Thymus (tissue), 14 donors: ENCODE measurements around the gene ZKSCAN4. TPM values are rescaled to one million over a fixed set of nuclear protein-coding genes. Genes with fewer than 3 reads are reported as not detected.
A peak's percentile ranks its signal among the peaks of the same experiment; 100 is the strongest.

Experiments
- DNase-seq, 9 donors: peaks; one replicate each; pipeline ENCODE4 v3.0.0-alpha.2; 2013; ENCODE audit warnings: low spot score in 9 of 9, low read depth in 6 of 9, missing footprints in 1 of 9
- H3K27ac ChIP-seq, 2 donors: one replicate each; pipeline ENCODE4 v1.5.1; 2013; ENCODE audit warnings: control low read depth in 1 of 2, low read depth in 1 of 2, low read length in 1 of 2, mild to moderate bottlenecking in 1 of 2, moderate library complexity in 1 of 2
- H3K27me3 ChIP-seq, 2 donors: one replicate each; pipeline ENCODE4 v1.5.1; 2013; ENCODE audit warnings: low read length in 1 of 2; ENCODE audit not compliant: control insufficient read depth in 2 of 2, insufficient read depth in 1 of 2
- H3K36me3 ChIP-seq, 2 donors: one replicate each; pipeline ENCODE4 v1.5.1; 2013; ENCODE audit warnings: low read length in 1 of 2, mild to moderate bottlenecking in 1 of 2, moderate library complexity in 1 of 2; ENCODE audit not compliant: control insufficient read depth in 2 of 2, insufficient read depth in 2 of 2
- H3K4me1 ChIP-seq, 2 donors: one replicate each; pipeline ENCODE4 v1.5.1; 2013; ENCODE audit warnings: low read length in 2 of 2; ENCODE audit not compliant: control insufficient read depth in 2 of 2, insufficient read depth in 2 of 2
- H3K4me3 ChIP-seq, 2 donors: one replicate each; pipeline ENCODE4 v1.5.1; 2013; ENCODE audit warnings: low read length in 2 of 2, control low read depth in 1 of 2, mild to moderate bottlenecking in 1 of 2
- H3K9me3 ChIP-seq, 2 donors: one replicate each; pipeline ENCODE4 v1.5.1; 2013; ENCODE audit warnings: low read length in 1 of 2, mild to moderate bottlenecking in 1 of 2; ENCODE audit not compliant: control insufficient read depth in 2 of 2, insufficient read depth in 1 of 2
- WGBS: extraction: QIAGEN DNeasy Blood & Tissue Kit; methylation state at CpG from one replicate; pipeline ENCODE4 v1.1.7; 2013; 5-methylcytosine and 5-hydroxymethylcytosine counted together
- long read RNA-seq, 10 donors: transcript quantifications; one replicate each; lab custom pipeline, GENCODE V29; 2026
- polyA plus RNA-seq: library from polyadenylated mRNA; stranded (reverse); fragments of 200-250 nt; gene quantifications from one replicate; pipeline ENCODE4 v1.2.3, GENCODE V29; 2013
- total RNA-seq: library from RNA; stranded (reverse); fragments of 120-200 nt; gene quantifications from one replicate; pipeline ENCODE4 v1.2.4, GENCODE V29; 2013
- donor health status: healthy.

ZKSCAN4 gene
- total RNA-seq: 9.9 TPM
- 8.6 TPM for polyA plus RNA-seq
- long read RNA-seq, donor 1: 0 reads
- long read RNA-seq, donor 2: 0 reads
- long read RNA-seq, donor 3: 0 reads
- long read RNA-seq, donor 4, partial matches to known transcripts: 0 of 1 reads
- long read RNA-seq, donor 4, other reads (novel, unspliced or antisense): 0 of 1 reads
- long read RNA-seq, donor 5, partial matches to known transcripts: 0 of 3 reads
- long read RNA-seq, donor 5, other reads (novel, unspliced or antisense): 0 of 3 reads
- long read RNA-seq, donor 6: 0 reads
- long read RNA-seq, donor 7, partial matches to known transcripts: 0 of 3 reads
- long read RNA-seq, donor 7, other reads (novel, unspliced or antisense): 0 of 3 reads
- long read RNA-seq, donor 8: 0 reads
- long read RNA-seq, donor 9, partial matches to known transcripts: 0 of 2 reads
- long read RNA-seq, donor 9, other reads (novel, unspliced or antisense): 0 of 2 reads
- long read RNA-seq, donor 10, partial matches to known transcripts: 20 of 21 reads
- long read RNA-seq, donor 10, other reads (novel, unspliced or antisense): 0 of 21 reads

DNA sequence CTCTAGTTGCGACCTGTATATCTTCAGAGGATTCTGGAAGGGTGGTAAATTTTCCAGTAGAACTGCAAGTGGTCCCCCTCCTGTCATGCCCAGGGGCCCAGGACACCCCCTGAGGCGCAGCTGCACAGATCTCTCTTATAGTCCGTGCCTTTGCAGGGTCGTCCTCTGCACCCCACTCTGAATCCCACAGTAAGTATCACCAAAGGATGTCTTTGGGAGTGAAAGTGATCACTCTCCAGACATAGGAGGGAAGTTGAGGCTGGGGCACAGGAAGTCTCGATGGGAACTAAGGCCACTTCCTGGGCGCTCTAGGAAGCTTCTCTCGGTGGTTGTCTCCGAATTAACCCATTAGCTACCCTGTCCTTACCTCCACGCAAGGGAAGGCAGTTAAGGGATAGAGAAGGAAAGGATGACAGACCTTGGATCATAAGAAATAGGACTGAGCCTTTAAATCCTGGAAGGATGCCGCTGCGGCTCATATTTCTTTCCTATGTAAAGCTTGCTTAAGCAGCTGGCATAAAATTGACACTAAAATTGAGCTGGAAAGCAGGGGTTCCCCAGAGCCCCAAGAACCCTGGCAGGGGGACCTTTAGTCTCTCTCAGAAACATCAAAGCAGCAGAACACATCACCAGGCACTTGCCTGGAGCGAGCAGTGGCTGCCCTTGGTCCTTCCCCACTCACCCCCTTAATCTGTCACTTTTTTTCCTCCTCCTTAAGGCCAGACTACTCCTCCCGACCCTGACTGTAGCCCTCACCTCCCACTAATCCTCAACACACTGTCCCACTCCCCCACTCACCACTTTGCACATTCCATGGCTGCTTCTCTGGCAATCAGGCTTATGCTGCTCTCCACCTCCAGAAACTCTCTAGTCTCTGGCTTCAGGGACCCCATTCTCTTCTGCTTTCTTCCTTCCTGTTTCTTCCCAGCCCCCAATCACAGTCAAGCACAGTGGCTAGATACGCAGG is at the start of gene ZKSCAN4:
Gene ZKSCAN4 (minus strand): TSS at position 261 of the 967 bp plus-strand sequence. CDS start 289 bp downstream, outside the sequence.
- Histone ChIP-seq H3K27ac (peak within 1 kb of the TSS; percentile 73), H3K4me3 (peak within 1 kb of the TSS; percentile 82 to 93), H3K36me3 (peaks cover 13 to 19% of the 10 kb centered on the region in 2 donors), H3K27me3 (no peaks in the 10 kb centered on the region), H3K4me1 (peaks cover 6 to 12% of the 10 kb centered on the region in 2 donors), H3K9me3 (no peaks in the 10 kb centered on the region)
- 3% methylated on average over 14 of the region's 14 CpGs for WGBS
- DNase-seq: peak; percentile 79 to 97 (median 91)

GRCh38 chr6:28296520-28297060 is 44.5 kb upstream of the ZKSCAN4 start:
- H3K27me3 ChIP-seq: no peaks in the 10 kb centered on the region
- no peak overlapping the region for H3K27ac ChIP-seq
- peaks cover 0 to 2% of the 10 kb centered on the region in 2 donors for H3K36me3 ChIP-seq
- DNase-seq: no peak
- H3K4me3 ChIP-seq: no peak overlapping the region
- H3K4me1 ChIP-seq: no peaks in the 10 kb centered on the region
- 97% methylated on average over 7 of the region's 7 CpGs for WGBS
- H3K9me3 ChIP-seq: no peaks in the 10 kb centered on the region

DNA sequence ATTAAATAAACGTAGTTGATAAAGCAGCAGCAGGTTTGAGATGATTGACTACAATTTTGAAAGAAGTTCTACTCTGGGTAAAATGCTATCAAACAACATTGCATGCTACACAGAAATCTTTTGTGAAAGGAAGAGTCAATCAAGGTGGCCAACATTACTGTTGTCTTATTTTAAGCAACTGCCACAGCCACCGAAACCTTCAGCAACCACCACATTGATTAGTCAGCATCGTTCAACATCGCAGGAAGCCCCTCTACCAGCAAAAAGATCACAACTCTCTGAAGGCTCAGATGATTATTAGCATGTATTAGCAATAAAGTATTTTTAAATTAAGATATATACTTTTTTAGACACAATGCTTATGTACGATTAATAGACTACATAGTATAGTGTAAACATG is 43.3 kb upstream of the ZKSCAN4 start:
- H3K4me1 ChIP-seq: no peaks in the 10 kb centered on the region
- H3K4me3 ChIP-seq: no peak overlapping the region
- peaks cover 0 to 2% of the 10 kb centered on the region in 2 donors for H3K36me3 ChIP-seq
- no peak for DNase-seq
- no peak overlapping the region for H3K27ac ChIP-seq
- WGBS: 97% methylated on average over 5 of the region's 5 CpGs
- H3K27me3 ChIP-seq: no peaks in the 10 kb centered on the region
- H3K9me3 ChIP-seq: no peaks in the 10 kb centered on the region

- H3K36me3 ChIP-seq: peaks cover 7 to 10% of the 10 kb centered on the region in 2 donors
- H3K27ac ChIP-seq: no peak overlapping the region
- H3K9me3 ChIP-seq: no peaks in the 10 kb centered on the region
- no peaks in the 10 kb centered on the region for H3K4me1 ChIP-seq
- H3K27me3 ChIP-seq: no peaks in the 10 kb centered on the region
- no peak for DNase-seq
- no peak overlapping the region for H3K4me3 ChIP-seq
These were observed 39.5 kb upstream of the ZKSCAN4 start for GRCh38 chr6:28291573-28291972.

- H3K9me3 ChIP-seq: peaks cover 0 to 2% of the 10 kb centered on the region in 2 donors
- peaks cover 4 to 6% of the 10 kb centered on the region in 2 donors for H3K36me3 ChIP-seq
- no peak overlapping the region for H3K4me3 ChIP-seq
- DNase-seq: no peak
- no peak overlapping the region for H3K27ac ChIP-seq
- over 99% methylated on average over 2 of the region's 2 CpGs for whole genome bisulfite sequencing
- peaks cover 0 to 4% of the 10 kb centered on the region in 2 donors for H3K27me3 ChIP-seq
- H3K4me1 ChIP-seq: peaks cover 5 to 6% of the 10 kb centered on the region in 2 donors
These were observed 30.9 kb upstream of the ZKSCAN4 start for GRCh38 chr6:28282926-28283325.

GRCh38 chr6:28281288-28282064 is 29.4 kb upstream of the ZKSCAN4 start, which contains the start of gene PGBD1:
Gene PGBD1, plus strand, starts transcription at chr6:28281572. Its CDS starts 2,242 bp downstream, at chr6:28283814.
- H3K9me3 ChIP-seq: peaks cover 0 to 2% of the 10 kb centered on the region in 2 donors
- DNase-seq: peak in 8 of 9 donors; percentile 13 to 77 (median 48)
- under 1% methylated on average over 50 of the region's 50 CpGs for WGBS
- peaks cover 5 to 6% of the 10 kb centered on the region in 2 donors for H3K4me1 ChIP-seq
- H3K27ac ChIP-seq: no peak within 1 kb of the TSS
- peaks cover 0 to 4% of the 10 kb centered on the region in 2 donors for H3K27me3 ChIP-seq
- peaks cover 5 to 7% of the 10 kb centered on the region in 2 donors for H3K36me3 ChIP-seq
- H3K4me3 ChIP-seq: peak within 1 kb of the TSS; percentile 61 to 85

DNA sequence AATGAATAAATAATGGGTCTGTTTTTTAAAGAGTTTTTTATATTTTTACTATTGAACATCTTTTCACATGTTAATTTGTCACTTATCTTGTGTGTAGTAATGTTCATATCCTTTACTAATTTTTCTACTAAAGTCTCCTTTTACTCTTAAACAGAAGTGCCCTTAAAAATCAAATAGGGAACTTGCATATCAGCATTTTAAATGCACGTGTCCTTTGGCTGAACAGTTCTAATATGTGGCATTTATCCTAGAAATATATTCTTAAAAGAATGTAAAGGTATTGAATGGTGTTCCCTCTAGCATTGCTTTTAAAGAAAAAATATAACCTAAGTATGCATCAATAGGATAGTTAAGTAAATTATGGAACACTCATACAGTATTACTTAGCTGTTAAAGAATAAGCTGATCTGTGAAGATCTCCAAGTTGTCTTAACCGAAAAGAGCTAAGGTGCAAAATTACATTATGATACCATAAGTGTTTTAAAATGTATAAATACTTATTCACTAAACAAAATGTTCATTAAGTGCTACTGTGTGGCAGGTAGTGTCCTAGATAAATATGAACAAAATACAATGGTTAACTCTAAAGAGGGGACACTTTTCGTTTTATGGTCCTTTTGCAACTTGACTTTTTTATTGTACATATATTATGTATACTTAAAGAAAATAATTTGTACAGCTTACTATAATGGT is 28.7 kb upstream of the ZKSCAN4 start:
- WGBS: 52% methylated on average over 3 of the region's 3 CpGs
- Histone ChIP-seq H3K36me3 (peaks cover 8 to 15% of the 10 kb centered on the region in 2 donors), H3K27ac (no peak overlapping the region), H3K27me3 (peaks cover 0 to 4% of the 10 kb centered on the region in 2 donors), H3K9me3 (peaks cover 0 to 2% of the 10 kb centered on the region in 2 donors), H3K4me1 (peaks cover 5 to 6% of the 10 kb centered on the region in 2 donors), H3K4me3 (peak overlapping the region; percentile 61 to 85)
- DNase-seq: no peak
